NB4 (cell line): ENCODE data around the gene FAM111A.

ENCODE experiments used
- POLR2A ChIP-seq: IDR thresholded peaks from 2 replicates; pipeline ENCODE4 v1.6.1; 2011; ENCODE audit warnings: mild to moderate bottlenecking; ENCODE audit not compliant: insufficient read length; ENCODE audit errors: extremely low read depth
- TF ChIP-seq, protein P1 (sequence below): IDR thresholded peaks from one replicate; pipeline ENCODE4 v1.5.1; 2012; ENCODE audit warnings: low read depth, low read length

DNA sequence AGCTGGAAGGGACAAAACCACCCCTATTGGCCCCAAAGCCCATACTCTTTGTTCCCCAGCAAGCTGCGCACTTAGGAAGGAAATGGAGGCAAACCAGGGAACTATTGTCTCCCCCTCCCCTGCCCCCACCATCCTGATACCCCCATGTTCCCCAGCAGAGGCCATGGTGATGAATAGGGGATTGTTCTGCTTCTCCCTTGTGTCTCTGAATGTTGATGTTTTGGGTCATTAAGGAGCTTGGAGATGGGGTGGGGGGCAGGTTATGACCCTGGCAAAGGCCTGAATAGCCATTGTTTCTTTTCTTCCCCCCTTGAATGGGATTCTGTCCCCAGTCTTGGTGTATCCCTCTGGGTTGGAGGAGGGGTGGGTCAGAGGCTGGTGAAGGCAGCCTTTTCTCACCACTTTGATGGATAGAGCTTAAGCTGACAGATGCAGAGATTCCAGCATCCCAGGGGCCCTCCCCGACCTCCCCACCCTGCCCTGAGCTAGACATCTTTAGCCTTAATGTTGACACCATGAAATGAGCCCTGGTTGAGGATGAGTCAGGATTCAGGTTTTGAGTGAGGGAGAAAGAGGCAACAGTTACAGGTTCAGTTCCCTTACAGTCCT lies 37.6 kb downstream of the FAM111A start:
- TF ChIP-seq POLR2A = no peak
- TF ChIP-seq, protein P1, sequence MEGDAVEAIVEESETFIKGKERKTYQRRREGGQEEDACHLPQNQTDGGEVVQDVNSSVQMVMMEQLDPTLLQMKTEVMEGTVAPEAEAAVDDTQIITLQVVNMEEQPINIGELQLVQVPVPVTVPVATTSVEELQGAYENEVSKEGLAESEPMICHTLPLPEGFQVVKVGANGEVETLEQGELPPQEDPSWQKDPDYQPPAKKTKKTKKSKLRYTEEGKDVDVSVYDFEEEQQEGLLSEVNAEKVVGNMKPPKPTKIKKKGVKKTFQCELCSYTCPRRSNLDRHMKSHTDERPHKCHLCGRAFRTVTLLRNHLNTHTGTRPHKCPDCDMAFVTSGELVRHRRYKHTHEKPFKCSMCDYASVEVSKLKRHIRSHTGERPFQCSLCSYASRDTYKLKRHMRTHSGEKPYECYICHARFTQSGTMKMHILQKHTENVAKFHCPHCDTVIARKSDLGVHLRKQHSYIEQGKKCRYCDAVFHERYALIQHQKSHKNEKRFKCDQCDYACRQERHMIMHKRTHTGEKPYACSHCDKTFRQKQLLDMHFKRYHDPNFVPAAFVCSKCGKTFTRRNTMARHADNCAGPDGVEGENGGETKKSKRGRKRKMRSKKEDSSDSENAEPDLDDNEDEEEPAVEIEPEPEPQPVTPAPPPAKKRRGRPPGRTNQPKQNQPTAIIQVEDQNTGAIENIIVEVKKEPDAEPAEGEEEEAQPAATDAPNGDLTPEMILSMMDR = no peak
